Peyer's patch (tissue), 4 donors: Measurements from ENCODE around the gene ZNF19.

ENCODE experiments used
- POLR2A ChIP-seq, 2 donors: fragments of 450-650 bp; IDR thresholded peaks; one replicate each; pipeline ENCODE4 v1.5.1; 2017; ENCODE audit warnings: antibody characterized with exemption in 2 of 2, mild to moderate bottlenecking in 2 of 2, moderate library complexity in 2 of 2
- TF ChIP-seq, protein P1 (sequence below), 6 experiments: fragments of 450-650 bp in 4 of 6; fragments of 200-600 bp in 2 of 6; sonication (generic) in 1 of 6; IDR thresholded peaks; one replicate each; pipeline ENCODE4 v1.5.1; 2017 to 2019; ENCODE audit warnings: antibody characterized with exemption in 6 of 6, mild to moderate bottlenecking in 3 of 6, moderate library complexity in 1 of 6

DNA sequence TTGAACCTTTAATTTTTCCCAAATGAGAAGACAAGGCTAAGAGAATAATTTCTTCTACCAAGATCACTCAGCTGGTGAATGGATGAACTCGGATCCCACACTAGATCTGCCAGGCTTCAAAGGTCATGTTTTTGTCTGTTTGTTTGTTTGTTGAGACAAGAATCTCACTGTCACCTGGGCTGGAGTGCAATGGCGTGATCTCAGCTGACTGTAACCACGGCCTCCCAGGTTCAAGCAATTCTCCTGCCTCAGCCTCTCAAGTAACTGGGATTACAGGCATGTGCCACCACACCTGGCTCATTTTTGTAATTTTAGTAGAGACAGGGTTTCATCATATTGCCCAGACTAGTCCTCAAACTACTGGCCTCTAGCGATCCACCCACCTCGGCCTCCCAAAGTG, 6.6 kb downstream of the ZNF19 start:
- TF ChIP-seq, protein P1, sequence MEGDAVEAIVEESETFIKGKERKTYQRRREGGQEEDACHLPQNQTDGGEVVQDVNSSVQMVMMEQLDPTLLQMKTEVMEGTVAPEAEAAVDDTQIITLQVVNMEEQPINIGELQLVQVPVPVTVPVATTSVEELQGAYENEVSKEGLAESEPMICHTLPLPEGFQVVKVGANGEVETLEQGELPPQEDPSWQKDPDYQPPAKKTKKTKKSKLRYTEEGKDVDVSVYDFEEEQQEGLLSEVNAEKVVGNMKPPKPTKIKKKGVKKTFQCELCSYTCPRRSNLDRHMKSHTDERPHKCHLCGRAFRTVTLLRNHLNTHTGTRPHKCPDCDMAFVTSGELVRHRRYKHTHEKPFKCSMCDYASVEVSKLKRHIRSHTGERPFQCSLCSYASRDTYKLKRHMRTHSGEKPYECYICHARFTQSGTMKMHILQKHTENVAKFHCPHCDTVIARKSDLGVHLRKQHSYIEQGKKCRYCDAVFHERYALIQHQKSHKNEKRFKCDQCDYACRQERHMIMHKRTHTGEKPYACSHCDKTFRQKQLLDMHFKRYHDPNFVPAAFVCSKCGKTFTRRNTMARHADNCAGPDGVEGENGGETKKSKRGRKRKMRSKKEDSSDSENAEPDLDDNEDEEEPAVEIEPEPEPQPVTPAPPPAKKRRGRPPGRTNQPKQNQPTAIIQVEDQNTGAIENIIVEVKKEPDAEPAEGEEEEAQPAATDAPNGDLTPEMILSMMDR (IDR thresholded peaks at IDR 0.05): no peak
- no peak for TF ChIP-seq POLR2A (IDR thresholded peaks at IDR 0.05)
